Mesenteric fat pad (tissue), 1 donor: Measurements from ENCODE around the gene CASP8AP2. TPM values are rescaled to one million over a fixed set of nuclear protein-coding genes. Genes with fewer than 3 reads are reported as not detected.
"Not testable (repeated sequence)": the region's sequence is repeated elsewhere in the genome, so short reads cannot be mapped to it uniquely, and the experiment has no call there.

Experiments used
- DNase-seq: peaks from one replicate; pipeline ENCODE4 v3.0.0-alpha.2; 2020; ENCODE audit warnings: low spot score
- total RNA-seq: library from RNA; stranded (reverse); fragmentation: NEBNext Ultra II Directional; extraction: Animal tissue kit (Norgen Biotek cat#: 25700); gene quantifications from one replicate; pipeline ENCODE4 v1.2.1, GENCODE V29; 2021
- donor health status: DM: yes; HTN: yes; CAD: no.

Gene CASP8AP2
- total RNA-seq, 1 donor from 2014 or later, result 12.4 TPM

DNA sequence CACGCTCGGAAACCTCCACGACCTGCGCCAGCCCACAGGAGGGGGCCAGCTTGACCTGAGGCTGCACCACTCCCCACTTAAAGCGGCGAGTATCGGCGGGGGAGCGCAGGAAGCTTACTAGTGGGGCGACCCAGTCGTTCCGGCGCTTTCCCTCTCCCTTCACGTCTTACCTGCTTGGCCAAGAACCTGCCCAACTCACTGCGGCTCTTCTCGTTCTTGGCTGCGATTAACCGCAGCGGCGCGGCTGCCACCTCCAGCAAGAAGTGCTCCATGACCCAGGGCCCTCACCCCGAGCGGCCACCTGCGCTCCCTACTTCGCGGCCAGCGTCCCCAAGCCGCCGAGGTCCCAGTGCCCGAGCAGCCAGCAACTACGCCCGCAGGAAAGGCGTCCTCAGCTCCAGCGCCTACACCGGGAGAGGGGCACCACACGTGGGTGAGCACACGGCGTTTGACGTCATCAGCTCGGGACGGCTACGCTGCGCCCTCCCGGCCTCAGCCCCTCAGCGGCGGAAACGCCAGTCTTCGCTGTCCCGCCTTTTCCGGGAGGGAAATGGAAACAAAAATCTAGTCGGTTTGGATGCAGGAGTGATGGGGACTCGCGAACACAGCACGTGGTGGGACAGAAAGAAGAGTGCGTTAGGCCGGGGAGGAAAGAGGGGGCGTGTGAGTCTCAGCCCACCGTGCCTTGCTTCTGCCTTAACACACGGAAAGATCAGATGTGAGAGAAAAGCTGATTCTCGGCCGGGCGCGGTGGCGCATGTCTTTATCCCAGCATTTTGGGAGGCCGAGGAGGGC lies 10.1 kb upstream of the CASP8AP2 start, which contains the start of gene MDN1:
TSS of gene MDN1 (minus strand) at position 459 of the 795 bp plus-strand sequence. CDS start at position 272, 187 bp downstream.
- peak; percentile 96 for DNase-seq

DNA sequence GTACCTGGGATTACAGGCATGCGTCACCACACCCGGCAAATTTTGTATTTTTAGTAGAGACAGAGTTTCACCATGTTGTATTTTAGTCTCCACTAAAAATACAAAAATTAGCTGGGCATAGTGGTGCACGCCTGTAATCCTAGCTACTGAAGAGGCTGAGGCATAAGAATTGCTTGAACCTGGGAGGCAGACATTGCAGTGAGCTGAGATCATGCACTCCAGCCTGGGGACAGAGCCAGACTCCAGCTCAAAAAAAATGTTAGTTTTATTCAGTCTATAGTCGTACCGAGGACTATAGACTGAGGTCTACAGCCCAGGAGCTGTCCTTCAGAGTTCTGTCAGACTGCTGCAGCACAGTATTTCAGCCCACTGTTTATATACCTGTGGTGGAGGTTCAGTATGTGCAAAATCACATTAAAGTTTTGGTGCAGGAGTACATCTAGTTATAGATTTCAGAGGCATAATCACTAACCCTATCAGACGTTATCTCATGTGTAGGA lies 3.6 kb upstream of the CASP8AP2 start:
- DNase-seq, result no peak

DNA sequence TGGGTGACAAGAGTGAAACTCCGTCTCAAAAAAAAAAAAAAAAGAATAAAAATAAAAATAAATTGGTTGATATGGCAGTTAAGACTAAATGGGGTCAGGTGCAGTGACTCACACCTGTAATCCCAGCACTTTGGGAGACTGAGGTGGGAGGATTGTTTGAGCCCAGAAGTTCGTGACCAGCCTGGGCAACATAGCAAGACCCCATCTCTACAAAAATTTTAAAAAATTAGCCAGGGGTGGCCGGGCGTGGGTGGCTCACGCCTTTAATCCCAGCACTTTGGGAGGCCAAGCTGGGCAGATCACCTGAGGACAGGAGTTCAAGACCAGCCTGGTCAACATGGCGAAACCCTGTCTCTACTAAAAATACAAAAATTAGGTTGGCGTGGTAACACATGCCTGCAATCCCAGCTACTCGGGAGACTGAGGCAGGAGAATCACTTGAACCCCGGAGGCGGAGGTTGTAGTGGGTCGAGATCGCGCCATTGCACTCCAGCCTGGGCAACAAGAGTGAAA lies 1.1 kb upstream of the CASP8AP2 start:
- DNase-seq, result peak; percentile 71

DNA sequence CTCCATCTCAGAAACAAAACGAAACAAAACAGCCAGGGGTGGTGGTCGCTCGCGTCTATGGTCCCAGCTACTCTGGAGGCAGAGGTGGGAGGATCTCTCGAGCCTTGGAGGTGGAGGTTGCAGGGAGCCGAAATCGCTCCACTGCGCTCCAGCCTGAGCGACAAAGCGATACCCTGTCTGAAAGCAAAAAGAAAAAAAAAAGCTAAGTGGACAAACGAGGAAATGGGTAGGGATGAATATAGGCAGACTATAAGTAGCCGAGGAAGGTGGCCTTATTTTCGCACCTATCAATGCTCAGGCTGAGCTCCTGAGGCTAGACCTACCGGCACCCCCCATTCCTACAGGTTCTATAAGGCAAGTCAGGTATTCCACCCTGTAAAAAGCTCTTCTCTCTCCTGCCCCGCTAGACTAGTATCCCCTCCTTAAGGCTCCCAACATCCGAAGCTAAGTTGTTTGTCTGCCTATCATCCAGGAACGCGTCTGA lies 650 bp upstream of the CASP8AP2 start:
- peak; percentile 57 for DNase-seq

DNA sequence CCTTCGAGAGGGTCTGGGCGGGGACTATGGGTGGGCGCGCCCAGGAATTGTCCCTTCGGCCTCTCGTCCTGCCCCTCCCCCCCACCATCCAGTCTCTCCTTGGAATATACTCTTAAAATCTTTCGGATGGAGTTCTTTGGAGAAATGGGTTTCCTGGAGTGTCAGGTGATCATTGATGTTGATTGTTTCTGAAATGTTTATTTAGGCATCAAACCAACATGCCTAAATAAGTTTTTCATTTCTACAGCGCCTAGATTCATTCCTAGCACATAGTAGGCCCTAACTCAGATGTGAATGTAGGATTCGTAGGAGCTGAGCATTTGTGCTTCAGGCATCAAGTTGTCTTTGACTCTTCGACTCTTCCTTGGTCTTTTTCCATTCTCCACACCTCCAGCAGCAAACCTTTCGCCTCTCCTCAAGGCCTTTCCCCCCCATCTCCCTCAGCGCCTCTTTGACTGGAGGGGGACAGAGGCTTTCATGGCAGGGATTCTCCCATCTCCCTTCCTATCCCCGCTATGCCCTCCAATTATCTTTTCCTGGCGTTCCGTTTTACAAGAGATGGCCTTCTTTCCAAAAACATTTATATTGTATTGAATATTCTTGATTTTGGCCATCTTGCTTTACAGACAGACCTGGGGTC lies 610 bp downstream of the CASP8AP2 start:
- DNase-seq, result no peak

DNA sequence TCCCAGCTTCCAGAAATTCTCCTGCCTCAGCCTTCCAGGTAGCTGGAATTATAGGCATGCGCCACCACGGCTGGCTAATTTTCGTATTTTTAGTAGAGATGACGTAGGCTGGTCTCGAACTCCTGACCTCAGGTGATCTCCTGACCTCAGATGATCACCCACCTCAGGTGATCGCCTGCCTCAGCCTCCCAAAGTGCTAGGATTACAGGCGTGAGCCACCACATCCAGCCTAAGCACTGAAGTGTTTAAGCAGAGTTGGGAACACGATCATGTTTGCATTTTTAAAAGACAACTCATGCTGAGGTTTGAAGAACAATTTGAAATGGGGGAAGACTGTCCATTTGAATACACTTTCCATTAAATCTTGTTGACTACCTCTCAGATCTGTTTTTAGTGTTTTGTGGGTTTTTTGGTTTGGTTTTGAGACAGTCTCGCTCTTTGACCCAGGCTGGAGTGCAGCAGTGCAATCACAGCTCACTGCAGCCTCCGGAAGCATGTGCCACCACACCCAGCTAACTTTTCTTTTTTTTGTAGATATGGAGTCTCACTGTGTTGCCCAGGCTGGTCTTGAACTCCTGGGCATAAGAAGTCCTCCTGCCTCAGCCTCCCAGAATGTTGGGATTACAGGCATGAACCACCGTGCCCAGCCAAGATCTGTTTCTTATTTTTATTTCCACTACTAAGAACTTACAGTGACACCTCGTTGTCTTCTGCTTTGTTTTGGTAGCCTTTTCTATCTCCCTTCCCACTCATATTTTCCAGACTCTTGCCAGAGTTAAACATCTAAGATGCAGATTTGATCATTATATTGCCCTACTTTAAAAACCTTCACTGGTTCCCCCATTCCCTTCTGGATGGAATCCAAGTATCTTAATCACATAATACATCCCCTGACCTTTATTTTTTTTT lies 5.5 kb downstream of the CASP8AP2 start:
- DNase-seq, result no peak

DNA sequence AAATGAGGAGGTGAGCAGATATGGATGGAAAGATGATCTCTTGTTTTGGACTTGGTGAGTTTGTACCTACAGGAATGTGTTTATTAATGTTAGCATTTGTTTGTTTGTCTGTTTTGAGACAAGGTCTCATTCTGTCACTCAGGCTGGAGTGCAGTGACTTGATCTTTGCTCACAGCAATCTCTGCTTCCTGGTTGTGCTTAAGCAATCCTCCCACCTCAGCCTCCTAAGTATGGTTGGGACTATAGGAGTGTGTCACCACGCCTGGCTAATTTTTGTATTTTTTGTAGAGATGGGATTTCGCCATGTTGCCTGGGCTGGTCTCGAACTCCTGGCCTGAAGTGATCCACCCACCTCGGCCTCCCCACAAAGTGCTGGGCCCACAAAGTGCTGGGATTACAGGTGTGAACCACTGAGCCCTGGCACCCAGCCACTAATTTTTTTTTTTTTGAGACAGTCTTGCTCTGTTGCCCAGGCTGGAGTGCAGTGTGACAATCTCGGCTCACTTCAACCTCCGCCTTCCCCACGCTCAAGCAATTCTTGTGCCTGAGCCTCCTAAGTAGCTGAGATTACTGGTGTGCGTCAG lies 7.1 kb downstream of the CASP8AP2 start:
- no peak for DNase-seq

DNA sequence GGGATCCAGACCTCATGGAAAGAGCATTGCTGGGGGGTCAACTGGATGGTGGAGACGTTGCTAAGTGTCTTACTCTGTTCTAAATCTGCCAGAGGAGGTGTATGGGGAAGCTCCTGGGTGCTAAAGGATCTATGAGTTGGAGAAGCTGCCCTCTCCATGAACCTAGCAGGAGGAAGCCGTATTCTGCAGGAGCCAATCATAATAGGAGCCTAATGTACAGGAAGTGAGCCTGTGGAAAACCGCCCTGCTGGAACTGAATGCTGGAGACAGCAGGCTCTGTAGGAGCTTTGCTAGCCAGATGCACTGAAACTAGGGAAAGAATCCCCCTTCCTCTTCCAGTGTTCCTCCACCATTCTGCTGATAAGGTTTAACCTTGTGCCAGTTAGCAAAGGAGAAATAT lies 10.9 kb downstream of the CASP8AP2 start:
- DNase-seq, result no peak

DNA sequence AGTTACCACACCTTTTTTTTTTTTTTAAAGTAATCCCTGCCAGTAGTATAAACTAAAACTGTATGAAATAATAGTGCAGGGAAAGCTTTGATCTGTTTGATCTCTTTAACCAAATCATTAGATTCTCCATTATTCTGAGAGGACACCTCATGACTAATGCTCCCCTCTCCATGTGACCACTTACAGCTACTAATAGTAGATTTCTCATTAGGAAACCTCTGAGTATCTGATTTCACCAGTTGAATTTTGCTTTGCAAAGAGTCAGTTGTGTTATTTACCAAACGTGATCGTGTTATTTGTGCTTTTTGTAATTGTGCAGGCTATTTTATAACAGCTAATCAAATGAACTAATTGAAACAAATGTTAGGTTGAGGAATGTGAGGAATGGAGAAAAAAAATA lies 12.5 kb downstream of the CASP8AP2 start:
- DNase-seq, result no peak

DNA sequence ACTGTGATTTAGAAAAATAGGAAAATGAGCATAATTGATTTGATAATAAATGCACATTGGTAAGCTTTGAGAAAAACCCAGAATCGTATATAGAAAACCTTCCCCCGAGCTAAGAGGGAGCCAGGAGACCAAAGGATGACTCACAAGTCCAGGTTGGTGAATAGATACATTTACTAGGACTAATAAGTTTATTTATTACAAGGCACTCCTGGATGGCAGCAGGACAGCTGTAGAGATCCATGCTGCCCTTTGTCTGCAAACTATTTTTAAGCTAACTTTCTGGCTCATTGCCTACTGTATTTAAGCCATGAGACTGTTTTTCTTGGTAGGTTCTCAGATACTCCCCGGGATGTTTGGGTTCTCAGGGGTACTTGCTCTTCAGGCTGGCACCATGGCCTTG lies 13.4 kb downstream of the CASP8AP2 start:
- no peak for DNase-seq

DNA sequence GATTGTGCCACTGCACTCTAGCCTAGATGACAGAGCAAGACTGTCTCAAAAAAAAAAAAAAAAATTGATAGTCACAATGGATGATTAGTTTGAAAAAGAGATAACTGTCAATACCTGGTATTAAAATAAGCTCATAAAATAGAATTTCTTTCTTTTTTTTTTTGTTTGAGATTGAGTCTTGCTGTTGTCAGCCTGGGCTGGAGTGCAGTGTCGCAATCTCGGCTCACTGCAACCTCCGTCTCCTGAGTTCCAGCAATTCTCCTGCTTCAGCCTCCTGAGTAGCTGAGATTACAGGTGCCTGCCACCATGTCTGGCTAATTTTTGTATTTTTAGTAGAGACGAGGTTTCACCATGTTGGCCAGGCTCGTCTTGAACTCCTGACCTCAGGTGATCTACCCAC lies 17.8 kb downstream of the CASP8AP2 start:
- DNase-seq, result not testable (repeated sequence)

DNA sequence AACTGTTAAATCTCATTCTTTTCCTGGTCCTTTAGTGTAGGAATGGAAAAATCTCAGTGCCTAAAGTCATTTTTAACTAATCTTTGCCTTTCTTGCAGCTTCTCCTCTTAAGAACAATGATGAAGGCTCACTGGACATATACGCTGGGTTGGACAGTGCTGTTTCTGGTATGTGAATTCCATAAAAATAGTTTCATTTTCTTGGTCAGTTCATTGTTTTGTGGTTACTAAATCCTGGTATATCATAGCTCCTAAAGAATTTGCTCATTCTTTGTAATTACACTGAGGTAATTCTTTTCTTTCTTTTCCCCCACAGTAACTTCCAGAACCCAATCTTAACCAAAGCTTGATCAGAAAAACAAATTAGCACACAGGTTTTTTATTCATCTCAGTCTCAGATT lies 23.4 kb downstream of the CASP8AP2 start:
- no peak for DNase-seq

DNA sequence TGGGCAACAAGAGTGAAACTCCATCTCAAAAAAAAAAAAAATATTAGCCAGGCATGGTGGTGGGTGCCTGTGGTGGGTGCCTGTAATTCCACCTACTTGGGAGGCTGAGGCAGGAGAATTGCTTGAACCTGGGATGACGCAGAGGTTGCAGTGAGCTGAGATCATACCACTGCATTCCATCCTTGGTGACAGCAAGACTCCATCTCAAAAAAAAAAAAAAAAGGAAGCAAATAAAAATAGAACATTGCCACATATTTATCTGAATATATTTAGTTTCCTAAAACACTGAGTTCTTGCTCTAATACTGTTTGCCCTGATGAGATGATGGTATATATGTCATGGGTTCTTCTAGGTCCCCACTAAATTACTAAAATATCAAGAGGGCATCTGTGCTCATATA lies 28.4 kb downstream of the CASP8AP2 start:
- no peak for DNase-seq

DNA sequence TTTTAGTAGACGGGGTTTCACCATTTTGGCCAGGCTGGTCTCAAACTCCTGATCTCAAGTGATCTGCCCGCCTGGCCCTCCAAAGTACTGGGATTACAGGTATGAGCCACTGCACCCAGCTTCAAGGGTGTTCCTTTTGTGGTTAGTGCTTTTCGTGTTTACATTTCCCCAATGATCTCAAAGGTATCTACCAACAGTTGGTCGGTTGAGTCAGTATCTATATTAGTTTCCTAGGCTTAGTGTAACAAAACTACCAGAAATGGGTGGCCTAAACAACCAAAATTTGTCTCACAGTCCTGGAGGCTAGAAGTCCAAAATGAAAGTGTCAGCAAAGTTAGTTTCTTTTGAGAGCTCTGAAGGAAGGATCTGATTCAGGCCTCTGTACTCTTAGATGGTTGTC lies 30.1 kb downstream of the CASP8AP2 start:
- no peak for DNase-seq

DNA sequence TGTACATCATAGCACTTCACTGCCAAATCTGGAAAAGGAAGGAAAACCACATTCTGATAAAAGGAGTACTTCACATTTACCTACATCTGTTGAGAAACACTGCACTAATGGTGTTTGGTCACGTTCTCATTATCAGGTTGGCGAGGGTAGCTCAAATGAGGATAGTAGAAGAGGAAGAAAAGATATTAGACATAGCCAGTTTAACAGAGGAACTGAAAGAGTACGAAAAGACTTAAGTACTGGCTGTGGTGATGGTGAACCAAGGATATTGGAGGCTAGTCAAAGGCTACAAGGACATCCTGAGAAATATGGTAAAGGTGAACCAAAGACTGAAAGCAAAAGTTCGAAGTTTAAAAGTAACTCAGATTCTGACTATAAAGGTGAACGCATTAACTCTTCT lies 32.6 kb downstream of the CASP8AP2 start:
- no peak for DNase-seq

DNA sequence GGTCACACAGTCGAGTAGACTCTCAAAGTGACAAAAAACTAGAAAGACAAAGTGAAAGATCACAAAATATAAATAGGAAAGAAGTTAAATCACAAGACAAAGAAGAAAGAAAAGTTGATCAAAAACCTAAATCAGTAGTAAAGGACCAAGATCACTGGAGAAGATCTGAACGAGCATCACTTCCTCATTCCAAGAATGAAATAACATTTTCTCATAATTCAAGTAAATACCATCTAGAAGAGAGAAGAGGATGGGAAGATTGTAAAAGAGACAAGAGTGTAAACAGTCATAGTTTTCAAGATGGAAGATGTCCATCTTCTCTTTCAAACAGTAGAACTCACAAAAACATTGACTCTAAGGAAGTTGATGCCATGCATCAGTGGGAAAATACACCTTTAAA lies 33.0 kb downstream of the CASP8AP2 start:
- DNase-seq, result no peak

DNA sequence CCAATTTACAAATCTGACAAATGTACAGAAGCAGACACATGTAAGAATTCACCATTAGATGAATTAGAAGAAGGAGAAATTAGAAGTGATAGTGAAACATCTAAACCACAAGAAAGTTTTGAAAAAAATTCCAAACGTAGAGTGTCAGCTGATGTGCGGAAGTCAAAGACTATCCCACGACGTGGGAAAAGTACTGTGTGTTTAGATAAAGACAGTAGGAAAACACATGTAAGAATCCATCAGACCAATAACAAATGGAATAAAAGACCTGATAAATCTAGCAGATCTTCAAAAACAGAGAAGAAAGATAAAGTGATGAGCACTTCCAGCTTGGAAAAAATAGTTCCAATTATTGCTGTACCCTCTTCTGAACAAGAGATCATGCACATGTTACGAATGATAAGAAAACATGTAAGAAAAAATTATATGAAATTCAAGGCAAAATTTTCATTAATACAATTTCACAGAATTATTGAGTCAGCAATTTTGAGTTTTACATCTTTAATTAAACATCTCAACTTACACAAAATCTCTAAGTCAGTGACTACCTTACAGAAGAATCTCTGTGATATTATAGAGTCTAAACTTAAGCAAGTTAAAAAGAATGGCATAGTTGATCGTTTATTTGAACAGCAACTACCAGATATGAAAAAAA lies 36.5 kb downstream of the CASP8AP2 start:
- no peak for DNase-seq

DNA sequence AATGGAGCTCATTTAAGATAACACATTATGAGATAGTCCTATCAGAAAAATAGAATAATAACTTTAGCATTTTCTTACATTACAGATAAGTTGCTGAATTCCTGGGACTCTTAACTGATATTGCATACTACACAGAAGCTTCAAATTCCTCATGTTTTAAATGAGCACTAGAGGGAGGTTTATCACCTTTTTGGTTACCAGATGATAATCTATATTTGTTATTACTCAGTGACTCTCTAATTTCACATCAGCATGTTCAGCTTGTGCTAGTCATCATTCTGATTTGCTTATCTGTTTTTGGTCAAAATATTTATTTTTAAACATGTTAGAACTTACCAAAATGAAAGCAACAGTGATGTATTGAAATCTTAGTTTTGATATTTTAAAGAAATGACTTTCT lies 44.0 kb downstream of the CASP8AP2 start:
- DNase-seq, result no peak

DNA sequence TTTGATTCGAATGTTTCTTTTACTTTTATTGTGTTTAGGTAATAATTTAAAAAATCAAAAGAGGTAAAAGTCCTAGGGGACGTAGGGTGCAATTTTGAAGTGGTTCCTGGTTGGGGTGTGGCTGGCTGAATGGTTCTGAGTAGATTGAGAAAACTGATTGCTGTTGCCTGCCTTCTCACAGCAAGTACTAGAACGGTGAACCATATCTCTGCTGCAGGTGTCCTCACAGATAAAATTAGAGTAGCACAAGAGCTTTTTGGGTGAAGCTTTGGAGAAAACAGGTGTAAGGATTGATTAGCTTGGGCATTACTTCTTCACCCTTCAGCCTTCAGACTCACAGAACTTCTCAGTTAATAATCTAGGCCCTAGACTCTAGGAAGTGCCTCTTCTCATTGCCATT lies 44.8 kb downstream of the CASP8AP2 start:
- no peak for DNase-seq

DNA sequence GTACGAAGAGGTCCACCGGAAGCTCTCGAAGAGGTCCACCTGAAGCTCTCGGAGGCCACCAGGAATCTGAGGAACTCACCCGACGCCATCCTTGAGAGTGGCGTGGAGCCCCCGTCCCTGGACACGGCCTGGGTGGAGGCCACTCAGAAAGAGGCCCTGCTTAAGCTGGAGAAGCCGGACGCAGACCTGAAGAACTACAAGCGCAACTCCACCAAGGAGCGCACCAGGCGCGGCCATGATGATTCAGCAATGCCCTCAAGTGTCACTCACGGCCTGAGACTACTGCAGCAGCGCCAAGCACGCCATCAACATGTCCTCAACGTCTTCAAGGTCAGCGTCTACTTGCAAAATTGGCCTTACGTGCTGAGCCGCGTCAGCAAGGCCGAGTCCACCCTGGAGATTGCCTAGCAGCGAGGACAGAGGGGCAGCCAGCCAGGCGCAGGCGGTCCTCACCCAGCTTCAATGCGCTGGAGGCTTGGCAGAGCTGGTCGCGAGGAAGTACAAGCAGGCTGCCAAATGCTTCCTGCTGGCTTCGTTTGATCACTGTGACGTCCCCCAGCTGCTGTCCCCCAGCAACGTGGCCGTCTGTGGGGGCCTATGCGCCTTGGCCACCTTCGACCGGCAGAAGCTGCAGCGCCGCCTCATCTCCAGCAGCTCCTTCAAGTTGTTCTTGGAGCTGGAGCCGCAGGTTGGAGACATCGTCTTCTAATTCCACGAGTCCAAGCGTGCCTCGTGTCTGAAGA lies 56.9 kb downstream of the CASP8AP2 start:
- no peak for DNase-seq
